Lower leg skin (tissue), 3 donors: Measurements from ENCODE around the gene FAM3A.

Source experiments
- CTCF ChIP-seq, 3 donors: fragments of 450-650 bp; IDR thresholded peaks; one replicate each; pipeline ENCODE4 v1.5.1; 2016; ENCODE audit warnings: antibody characterized with exemption in 3 of 3, mild to moderate bottlenecking in 3 of 3, moderate library complexity in 2 of 3
- POLR2A ChIP-seq, 2 donors: fragments of 450-650 bp; IDR thresholded peaks; one replicate each; pipeline ENCODE4 v1.6.1; 2016 to 2017; ENCODE audit warnings: antibody characterized with exemption in 2 of 2, mild to moderate bottlenecking in 1 of 2, moderate library complexity in 1 of 2

GRCh38 chrX:154463611-154464220 lies 52.3 kb downstream of the FAM3A start:
- TF ChIP-seq CTCF (IDR thresholded peaks at IDR 0.05): no peak
- TF ChIP-seq POLR2A (IDR thresholded peaks at IDR 0.05): no peak
